ENCODE results near the gene LRRC39. TPM values are rescaled to one million over a fixed set of nuclear protein-coding genes. Genes with fewer than 3 reads are reported as not detected.

The LRRC39 gene
- total and polyA plus RNA-seq, 9 donors: 0.18 to 1.9 (median 0.60) TPM

DNA sequence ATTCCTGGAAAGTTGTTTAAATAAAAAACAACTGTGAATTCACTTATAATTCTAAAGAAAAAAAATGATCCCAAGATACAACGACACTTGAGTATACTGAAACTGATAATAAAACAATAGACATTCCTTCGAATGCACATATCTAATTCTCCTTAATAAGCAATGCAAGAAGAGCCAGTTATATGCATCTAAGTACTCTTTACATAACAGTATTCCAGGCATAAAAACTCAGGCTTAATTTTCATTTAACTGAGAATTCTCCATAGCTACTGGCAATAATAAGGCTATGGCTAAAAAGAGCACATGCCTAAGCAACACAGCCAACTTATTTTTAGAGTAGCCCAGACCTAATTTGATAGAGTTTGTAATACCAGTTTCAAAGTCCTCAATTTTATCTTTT lies 76.5 kb downstream of the LRRC39 start:
- Histone ChIP-seq H3K9me3 (no peaks in the 10 kb centered on the region), H3K36me3 (no peaks in the 10 kb centered on the region)

DNA sequence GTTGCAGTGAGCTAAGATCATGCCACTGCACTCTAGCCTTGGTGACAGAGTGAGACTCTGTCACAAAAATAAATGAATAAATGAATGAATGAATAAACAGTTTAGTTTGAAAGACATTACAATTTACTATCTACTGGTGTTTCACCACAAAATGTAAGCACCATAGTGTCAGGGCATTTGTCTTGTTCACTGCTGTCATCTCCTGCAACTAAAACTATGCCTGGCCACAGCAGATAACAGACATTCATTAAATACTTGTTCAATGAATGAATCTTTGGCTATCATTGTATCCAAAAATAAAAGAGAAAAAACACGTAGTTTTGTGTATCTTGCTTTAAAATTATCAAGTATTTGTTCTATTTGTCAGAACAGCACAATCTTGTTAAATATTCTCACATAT lies 77.9 kb downstream of the LRRC39 start:
- no peaks in the 10 kb centered on the region for H3K27me3 ChIP-seq
- no peak for DNase-seq
- no peaks in the 10 kb centered on the region for H3K9me3 ChIP-seq
- TF ChIP-seq EP300 (IDR thresholded peaks at IDR 0.05): no peak
- no peak for TF ChIP-seq POLR2A (IDR thresholded peaks at IDR 0.05)
- TF ChIP-seq, protein P1, sequence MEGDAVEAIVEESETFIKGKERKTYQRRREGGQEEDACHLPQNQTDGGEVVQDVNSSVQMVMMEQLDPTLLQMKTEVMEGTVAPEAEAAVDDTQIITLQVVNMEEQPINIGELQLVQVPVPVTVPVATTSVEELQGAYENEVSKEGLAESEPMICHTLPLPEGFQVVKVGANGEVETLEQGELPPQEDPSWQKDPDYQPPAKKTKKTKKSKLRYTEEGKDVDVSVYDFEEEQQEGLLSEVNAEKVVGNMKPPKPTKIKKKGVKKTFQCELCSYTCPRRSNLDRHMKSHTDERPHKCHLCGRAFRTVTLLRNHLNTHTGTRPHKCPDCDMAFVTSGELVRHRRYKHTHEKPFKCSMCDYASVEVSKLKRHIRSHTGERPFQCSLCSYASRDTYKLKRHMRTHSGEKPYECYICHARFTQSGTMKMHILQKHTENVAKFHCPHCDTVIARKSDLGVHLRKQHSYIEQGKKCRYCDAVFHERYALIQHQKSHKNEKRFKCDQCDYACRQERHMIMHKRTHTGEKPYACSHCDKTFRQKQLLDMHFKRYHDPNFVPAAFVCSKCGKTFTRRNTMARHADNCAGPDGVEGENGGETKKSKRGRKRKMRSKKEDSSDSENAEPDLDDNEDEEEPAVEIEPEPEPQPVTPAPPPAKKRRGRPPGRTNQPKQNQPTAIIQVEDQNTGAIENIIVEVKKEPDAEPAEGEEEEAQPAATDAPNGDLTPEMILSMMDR (IDR thresholded peaks at IDR 0.05): no peak
- peaks cover 3% of the 10 kb centered on the region for H3K4me1 ChIP-seq (ENCODE audit: insufficient read depth)
- H3K36me3 ChIP-seq: no peaks in the 10 kb centered on the region
- no peak overlapping the region for H3K27ac ChIP-seq
- WGBS, 3 donors: 6 to 16% (median 8%) methylated on average over 1 of the region's 1 CpG
- no peak overlapping the region for H3K4me3 ChIP-seq
- intact Hi-C loops (cut with DNase I): no loop called here

More for the DNA sequence above, 76.5 kb downstream of the LRRC39 start:
- TF ChIP-seq EP300 (IDR thresholded peaks at IDR 0.05) (no peak), POLR2A (IDR thresholded peaks at IDR 0.05) (no peak)
- TF ChIP-seq, protein P1 (IDR thresholded peaks at IDR 0.05): no peak
- Histone ChIP-seq H3K4me1 (ENCODE audit: insufficient read depth) (peaks cover 3% of the 10 kb centered on the region), H3K4me3 (no peak overlapping the region), H3K27me3 (no peaks in the 10 kb centered on the region), H3K27ac (no peak overlapping the region)
- DNase-seq: no peak
- intact Hi-C loops (cut with DNase I): no loop called here
- WGBS, 3 donors: 79 to 86% (median 81%) methylated on average over 2 of the region's 2 CpGs

Small RNA genes within 50 kb of the gene (small RNA-seq; reads per million reads assigned to genes)
- gene AC093019.1: not detected
- not detected for gene RPL23AP90

Other genes starting within 250 kb of the LRRC39 start
- 10 to 100 TPM; 11.4 to 22.8 (median 17.0) TPM for gene SLC35A3, start 208.3 kb downstream of the LRRC39 start, total RNA-seq
- gene SLC35A3, start 208.3 kb downstream of the LRRC39 start, polyA plus RNA-seq: 10 to 100 TPM in 1 of 2 donors, 1 to 10 TPM in 1; 7.7 to 10.2 TPM
- gene SASS6, start 45.3 kb downstream of the LRRC39 start, total RNA-seq: 1 to 10 TPM; 2.0 to 3.6 (median 3.1) TPM
- gene SASS6, start 45.3 kb downstream of the LRRC39 start, polyA plus RNA-seq: 1 to 10 TPM; 1.7 to 2.4 TPM
- 10 to 100 TPM; 10.5 to 23.3 (median 16.4) TPM for gene TRMT13, start 45.1 kb downstream of the LRRC39 start, total RNA-seq
- 10 to 100 TPM in 1 of 2 donors, 1 to 10 TPM in 1; 10.0 to 16.8 TPM for gene TRMT13, start 45.1 kb downstream of the LRRC39 start, polyA plus RNA-seq
- gene DBT, start 71.6 kb upstream of the LRRC39 start, total RNA-seq: 10 to 100 TPM in 5 of 7 donors, 1 to 10 TPM in 2; 6.3 to 17.4 (median 15.0) TPM
- gene DBT, start 71.6 kb upstream of the LRRC39 start, polyA plus RNA-seq: 10 to 100 TPM in 1 of 2 donors, 1 to 10 TPM in 1; 5.5 to 10.9 TPM
- 10 to 100 TPM; 12.9 to 23.6 (median 14.7) TPM for gene RTCA, start 88.0 kb upstream of the LRRC39 start, total RNA-seq
- 10 to 100 TPM; 13.4 to 20.9 TPM for gene RTCA, start 88.0 kb upstream of the LRRC39 start, polyA plus RNA-seq
- gene CDC14A, start 174.2 kb upstream of the LRRC39 start, total RNA-seq: 10 to 100 TPM in 4 of 7 donors, 1 to 10 TPM in 3; 6.9 to 47.4 (median 10.1) TPM
- gene CDC14A, start 174.2 kb upstream of the LRRC39 start, polyA plus RNA-seq: 1 to 10 TPM; 4.6 to 5.9 TPM